ENCODE data around the gene XRN2.

- TF ChIP-seq, protein P1, sequence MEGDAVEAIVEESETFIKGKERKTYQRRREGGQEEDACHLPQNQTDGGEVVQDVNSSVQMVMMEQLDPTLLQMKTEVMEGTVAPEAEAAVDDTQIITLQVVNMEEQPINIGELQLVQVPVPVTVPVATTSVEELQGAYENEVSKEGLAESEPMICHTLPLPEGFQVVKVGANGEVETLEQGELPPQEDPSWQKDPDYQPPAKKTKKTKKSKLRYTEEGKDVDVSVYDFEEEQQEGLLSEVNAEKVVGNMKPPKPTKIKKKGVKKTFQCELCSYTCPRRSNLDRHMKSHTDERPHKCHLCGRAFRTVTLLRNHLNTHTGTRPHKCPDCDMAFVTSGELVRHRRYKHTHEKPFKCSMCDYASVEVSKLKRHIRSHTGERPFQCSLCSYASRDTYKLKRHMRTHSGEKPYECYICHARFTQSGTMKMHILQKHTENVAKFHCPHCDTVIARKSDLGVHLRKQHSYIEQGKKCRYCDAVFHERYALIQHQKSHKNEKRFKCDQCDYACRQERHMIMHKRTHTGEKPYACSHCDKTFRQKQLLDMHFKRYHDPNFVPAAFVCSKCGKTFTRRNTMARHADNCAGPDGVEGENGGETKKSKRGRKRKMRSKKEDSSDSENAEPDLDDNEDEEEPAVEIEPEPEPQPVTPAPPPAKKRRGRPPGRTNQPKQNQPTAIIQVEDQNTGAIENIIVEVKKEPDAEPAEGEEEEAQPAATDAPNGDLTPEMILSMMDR (IDR thresholded peaks at IDR 0.05) = no peak
- TF ChIP-seq POLR2AphosphoS5 (IDR thresholded peaks at IDR 0.05) = no peak
Observed at GRCh38 chr20:21398109-21399004, 95.2 kb downstream of the XRN2 start.

All from breast epithelium (tissue), 3 donors.